Activated CD4-positive, alpha-beta T cell treated with anti-CD3 and anti-CD28 coated beads, Interleukin-2, amount 50 U/mL, for 48 hours (primary cell): ENCODE measurements around the gene NAP1L5.

Source experiments
- DNase-seq, 2 experiments: peaks; one replicate each; pipeline ENCODE4 v3.0.0-alpha.2; 2020

The NAP1L5 gene

DNA sequence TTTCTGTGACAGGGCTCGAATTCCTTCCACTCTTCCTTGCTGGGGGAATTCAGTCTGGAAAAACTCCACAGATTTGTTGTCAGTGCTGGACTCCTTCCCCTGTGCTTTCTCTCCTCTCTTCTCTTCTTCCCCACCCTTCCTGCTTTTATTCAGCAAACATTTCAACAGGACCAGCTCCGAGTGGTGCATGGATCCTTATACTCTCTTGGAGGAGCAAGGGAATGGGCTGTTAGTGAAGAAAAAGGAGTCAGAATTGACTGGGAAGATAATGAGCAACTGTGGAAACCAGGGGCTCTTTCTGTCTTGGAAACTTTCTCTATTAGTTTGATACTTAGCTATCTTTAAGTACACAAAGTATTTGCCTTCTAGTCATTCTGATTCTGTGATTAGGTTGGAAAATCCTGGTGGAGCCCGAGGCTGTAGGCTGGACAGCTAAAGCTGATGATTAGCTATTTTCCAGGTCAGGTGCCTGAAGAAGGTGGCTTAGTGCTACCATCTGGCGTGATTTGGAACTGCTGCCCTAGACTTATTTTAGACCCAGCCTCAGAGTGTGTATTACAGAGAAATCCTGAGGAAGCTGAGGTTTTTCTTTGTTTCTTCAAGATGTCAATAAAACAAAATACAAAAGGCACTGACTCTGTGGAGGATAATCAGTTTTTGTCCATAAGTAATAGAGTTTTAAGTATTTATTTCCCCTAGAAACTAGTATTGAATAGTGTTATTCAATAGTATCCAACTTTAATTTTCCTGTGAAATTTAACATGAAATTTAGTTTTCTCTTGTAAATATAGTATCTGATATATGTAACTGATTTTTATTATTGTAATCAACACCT is 38.4 kb downstream of the NAP1L5 start:
- peak; percentile 25 to 35 for DNase-seq

DNA sequence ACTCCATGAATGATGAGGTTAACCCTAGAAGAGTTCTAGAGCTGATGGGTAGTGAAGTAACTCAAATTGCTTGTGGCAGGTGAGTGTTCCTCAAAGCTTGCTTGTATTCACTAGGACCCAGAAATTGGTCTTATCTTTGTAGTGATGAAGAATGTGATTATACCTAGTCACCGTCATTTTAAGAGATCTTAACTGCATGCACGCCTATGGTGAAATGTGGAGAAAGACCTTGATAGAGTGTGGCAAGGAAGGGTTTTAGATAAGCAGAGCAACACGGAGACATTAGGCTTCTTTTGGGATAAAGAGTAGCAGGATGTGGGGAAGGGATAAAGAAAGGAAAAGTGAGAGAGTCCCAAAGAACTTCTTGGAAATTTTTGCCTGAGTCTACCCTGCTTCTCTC is 42.4 kb downstream of the NAP1L5 start:
- no peak for DNase-seq

DNA sequence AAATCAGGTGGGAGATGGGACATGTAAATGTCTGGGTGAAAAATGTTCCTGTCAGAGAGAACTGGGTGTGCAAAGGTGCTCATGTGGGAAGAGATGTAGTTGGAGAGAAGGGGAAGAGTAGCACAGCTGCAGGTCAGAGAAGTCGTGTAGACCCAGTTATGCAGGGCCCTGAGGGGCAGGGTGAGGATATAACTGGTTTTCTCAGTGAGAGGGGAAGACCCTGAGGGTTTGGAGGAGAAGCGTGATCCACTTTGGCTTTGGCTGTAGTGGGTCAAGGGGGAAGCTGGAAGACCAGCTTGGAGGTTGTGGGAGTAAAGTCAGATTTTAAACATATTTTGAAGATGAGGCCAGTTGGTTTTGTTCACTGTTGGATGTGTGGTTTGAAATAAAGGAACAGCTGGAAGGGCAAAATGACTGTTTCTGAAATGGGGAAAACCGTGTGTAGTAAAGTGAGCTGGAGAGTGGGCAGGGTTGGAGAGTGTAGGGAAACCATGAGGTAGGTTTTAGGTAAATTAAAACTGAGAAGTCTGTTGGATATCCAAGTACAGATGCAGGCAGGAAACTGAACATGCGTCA is 44.2 kb downstream of the NAP1L5 start:
- no peak for DNase-seq

DNA sequence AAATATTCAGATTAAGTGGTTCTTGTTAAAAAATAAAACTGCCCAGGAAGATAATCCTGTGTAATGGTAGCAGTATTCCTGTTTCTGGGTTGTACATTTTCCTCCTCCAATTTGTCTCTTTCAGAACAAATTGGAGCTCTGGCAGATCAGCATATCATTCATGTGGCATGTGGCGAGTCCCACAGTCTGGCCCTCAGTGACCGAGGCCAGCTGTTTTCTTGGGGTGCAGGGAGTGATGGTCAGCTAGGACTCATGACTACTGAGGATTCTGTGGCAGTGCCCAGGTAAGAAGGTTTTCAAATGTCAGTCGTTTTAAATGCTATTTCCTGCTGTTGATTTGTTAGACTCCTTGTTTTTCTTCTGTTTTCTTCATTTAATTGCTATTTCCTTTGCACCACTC is 47.9 kb downstream of the NAP1L5 start:
- DNase-seq: no peak

DNA sequence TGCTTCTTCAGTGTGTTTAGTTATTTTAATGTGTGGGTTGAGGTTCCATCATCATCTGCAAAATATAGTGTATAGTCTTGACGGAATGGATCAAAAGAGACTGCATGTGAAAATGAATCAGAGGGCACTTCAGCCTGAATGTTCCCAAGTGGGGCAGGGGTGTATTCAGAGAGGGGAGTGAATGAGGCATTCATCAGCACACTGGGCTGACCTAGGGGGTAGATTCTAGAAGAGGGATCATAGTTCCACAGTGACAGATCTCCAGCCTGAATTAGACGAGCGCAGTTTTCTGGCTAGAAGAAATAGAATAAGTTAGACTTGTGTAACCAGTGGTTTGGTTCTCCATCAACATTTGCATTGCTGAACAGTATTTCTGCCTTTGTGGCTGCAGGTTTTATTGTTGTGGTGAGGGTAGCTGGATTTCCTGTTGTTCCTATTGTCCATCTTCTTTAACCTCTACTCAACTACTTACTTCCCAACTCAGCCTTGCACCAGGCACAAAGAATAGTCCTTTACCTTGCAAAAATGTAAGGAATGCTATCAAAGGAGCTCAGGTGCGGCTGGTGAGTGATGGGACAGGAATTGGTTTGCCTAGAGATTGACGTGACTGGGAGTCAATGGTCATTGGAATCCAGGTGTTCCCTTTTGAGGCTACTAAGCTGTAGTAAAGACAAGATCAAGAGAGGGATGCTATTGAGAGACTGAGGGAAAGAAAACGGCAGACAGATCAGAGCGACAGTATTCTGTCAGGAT is 50.9 kb downstream of the NAP1L5 start:
- no peak for DNase-seq

DNA sequence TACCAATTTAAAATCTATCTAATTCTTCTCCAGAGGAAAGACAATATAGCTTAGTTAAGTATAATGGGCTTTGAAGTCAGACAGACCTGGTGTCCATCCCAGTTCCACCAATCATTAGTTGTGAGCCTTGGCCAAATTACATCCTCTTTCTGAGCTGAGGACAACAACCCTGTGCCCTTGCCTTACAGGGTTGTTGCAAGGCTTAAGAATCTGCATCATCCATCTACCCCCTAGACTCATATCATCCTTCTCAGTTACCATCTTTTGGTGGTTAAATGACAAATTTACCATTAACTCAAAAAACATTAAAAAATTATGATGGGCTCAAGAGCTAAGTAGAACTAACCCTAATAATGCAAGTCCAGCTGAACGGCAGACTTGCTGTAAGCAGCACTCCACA is 51.6 kb downstream of the NAP1L5 start:
- no peak for DNase-seq
